Measurements from ENCODE around the gene FBXL7. TPM values are rescaled to one million over a fixed set of nuclear protein-coding genes. Genes with fewer than 3 reads are reported as not detected.

FBXL7 gene
- total RNA-seq, 1 donor from 2014 or later = 13.3 TPM

- H3K27me3 ChIP-seq = no peaks in the 10 kb centered on the region
- H3K27ac ChIP-seq = no peak overlapping the region
- H3K36me3 ChIP-seq = no peaks in the 10 kb centered on the region
- DNase-seq (no peak), ATAC-seq (no peak)
- TF ChIP-seq, protein P1, sequence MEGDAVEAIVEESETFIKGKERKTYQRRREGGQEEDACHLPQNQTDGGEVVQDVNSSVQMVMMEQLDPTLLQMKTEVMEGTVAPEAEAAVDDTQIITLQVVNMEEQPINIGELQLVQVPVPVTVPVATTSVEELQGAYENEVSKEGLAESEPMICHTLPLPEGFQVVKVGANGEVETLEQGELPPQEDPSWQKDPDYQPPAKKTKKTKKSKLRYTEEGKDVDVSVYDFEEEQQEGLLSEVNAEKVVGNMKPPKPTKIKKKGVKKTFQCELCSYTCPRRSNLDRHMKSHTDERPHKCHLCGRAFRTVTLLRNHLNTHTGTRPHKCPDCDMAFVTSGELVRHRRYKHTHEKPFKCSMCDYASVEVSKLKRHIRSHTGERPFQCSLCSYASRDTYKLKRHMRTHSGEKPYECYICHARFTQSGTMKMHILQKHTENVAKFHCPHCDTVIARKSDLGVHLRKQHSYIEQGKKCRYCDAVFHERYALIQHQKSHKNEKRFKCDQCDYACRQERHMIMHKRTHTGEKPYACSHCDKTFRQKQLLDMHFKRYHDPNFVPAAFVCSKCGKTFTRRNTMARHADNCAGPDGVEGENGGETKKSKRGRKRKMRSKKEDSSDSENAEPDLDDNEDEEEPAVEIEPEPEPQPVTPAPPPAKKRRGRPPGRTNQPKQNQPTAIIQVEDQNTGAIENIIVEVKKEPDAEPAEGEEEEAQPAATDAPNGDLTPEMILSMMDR (IDR thresholded peaks at IDR 0.05) = no peak
- H3K4me1 ChIP-seq = peaks cover 8% of the 10 kb centered on the region
- no peak overlapping the region for H3K4me3 ChIP-seq
- no peaks in the 10 kb centered on the region for H3K9me3 ChIP-seq
- intact Hi-C loops (cut with DNase I) = no loop called here
These were observed 70.5 kb downstream of the FBXL7 start for GRCh38 chr5:15570491-15570890.

- ATAC-seq = no peak
- H3K4me3 ChIP-seq = no peak overlapping the region
- TF ChIP-seq, protein P1 (IDR thresholded peaks at IDR 0.05) = no peak
- H3K27me3 ChIP-seq = no peaks in the 10 kb centered on the region
- peaks cover 8% of the 10 kb centered on the region for H3K4me1 ChIP-seq
- H3K9me3 ChIP-seq = no peaks in the 10 kb centered on the region
- intact Hi-C loops (cut with DNase I) = no loop called here
- no peaks in the 10 kb centered on the region for H3K36me3 ChIP-seq
- H3K27ac ChIP-seq = no peak overlapping the region
- no peak for DNase-seq
These were observed 71.1 kb downstream of the FBXL7 start for GRCh38 chr5:15571081-15571480.

GRCh38 chr5:15571618-15572017 lies 71.6 kb downstream of the FBXL7 start:
- H3K27me3 ChIP-seq = no peaks in the 10 kb centered on the region
- no peak for DNase-seq
- intact Hi-C loops (cut with DNase I) = no loop called here
- TF ChIP-seq, protein P1 (IDR thresholded peaks at IDR 0.05) = no peak
- no peaks in the 10 kb centered on the region for H3K36me3 ChIP-seq
- no peak overlapping the region for H3K4me3 ChIP-seq
- H3K4me1 ChIP-seq = peaks cover 8% of the 10 kb centered on the region
- H3K27ac ChIP-seq = no peak overlapping the region
- H3K9me3 ChIP-seq = no peaks in the 10 kb centered on the region
- no peak for ATAC-seq

DNA sequence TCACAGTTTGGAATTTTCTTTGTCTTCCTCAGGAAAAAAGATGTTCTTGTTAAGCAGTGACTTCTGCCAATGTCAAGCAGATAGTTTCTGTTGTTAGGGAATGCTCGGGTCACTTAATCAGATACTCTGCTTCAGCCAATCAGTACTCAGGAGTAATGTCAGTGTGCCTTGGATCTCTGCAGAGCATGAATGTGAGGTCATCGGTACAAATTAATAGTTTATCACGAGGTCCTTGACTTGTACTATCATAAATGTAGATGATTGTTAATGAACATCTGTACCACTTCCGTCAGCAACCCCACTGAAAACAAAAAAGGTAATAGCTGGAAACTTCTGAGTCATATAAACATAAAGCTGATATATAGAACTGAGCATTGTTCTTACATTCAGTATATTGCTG lies 73.6 kb downstream of the FBXL7 start:
- TF ChIP-seq, protein P1 (IDR thresholded peaks at IDR 0.05) = no peak
- H3K27ac ChIP-seq = no peak overlapping the region
- H3K9me3 ChIP-seq = no peaks in the 10 kb centered on the region
- intact Hi-C loops (cut with DNase I) = no loop called here
- H3K4me3 ChIP-seq = no peak overlapping the region
- no peaks in the 10 kb centered on the region for H3K36me3 ChIP-seq
- DNase-seq (no peak), ATAC-seq (no peak)
- peaks cover 8% of the 10 kb centered on the region for H3K4me1 ChIP-seq
- H3K27me3 ChIP-seq = no peaks in the 10 kb centered on the region

GRCh38 chr5:15574128-15574527 lies 74.1 kb downstream of the FBXL7 start:
- Histone ChIP-seq H3K4me3 (no peak overlapping the region), H3K4me1 (peaks cover 8% of the 10 kb centered on the region), H3K27me3 (no peaks in the 10 kb centered on the region), H3K27ac (no peak overlapping the region), H3K36me3 (no peaks in the 10 kb centered on the region), H3K9me3 (no peaks in the 10 kb centered on the region)
- intact Hi-C loops (cut with DNase I) = no loop called here
- TF ChIP-seq, protein P1 (IDR thresholded peaks at IDR 0.05) = no peak
- DNase-seq = no peak
- ATAC-seq = no peak

GRCh38 chr5:15574806-15575325 lies 74.9 kb downstream of the FBXL7 start:
- H3K27ac ChIP-seq = no peak overlapping the region
- H3K9me3 ChIP-seq = no peaks in the 10 kb centered on the region
- intact Hi-C loops (cut with DNase I) = no loop called here
- no peak overlapping the region for H3K4me3 ChIP-seq
- H3K36me3 ChIP-seq = no peaks in the 10 kb centered on the region
- TF ChIP-seq, protein P1 (IDR thresholded peaks at IDR 0.05) = no peak
- H3K4me1 ChIP-seq = peaks cover 8% of the 10 kb centered on the region
- DNase-seq (no peak), ATAC-seq (no peak)
- no peaks in the 10 kb centered on the region for H3K27me3 ChIP-seq
